Glutamatergic neuron (in vitro differentiated cells): Measurements from ENCODE around the gene ARID1B. TPM values are rescaled to one million over a fixed set of nuclear protein-coding genes. Genes with fewer than 3 reads are reported as not detected.

ENCODE experiments used
- DNase-seq: peaks from one replicate; pipeline ENCODE4 v3.0.0; 2022
- H3K27ac Mint-ChIP-seq: one replicate; pipeline ENCODE4 v1.8.0; 2020; ENCODE audit warnings: mild to moderate bottlenecking, mixed read lengths, inconsistent platforms; ENCODE audit not compliant: unreplicated experiment
- H3K27me3 Mint-ChIP-seq: one replicate; pipeline ENCODE4 v1.8.0; 2020; ENCODE audit warnings: mild to moderate bottlenecking, moderate library complexity, mixed read lengths, inconsistent platforms; ENCODE audit not compliant: unreplicated experiment
- H3K36me3 Mint-ChIP-seq: one replicate; pipeline ENCODE4 v1.8.0; 2020; ENCODE audit warnings: mild to moderate bottlenecking, mixed read lengths, inconsistent platforms; ENCODE audit not compliant: unreplicated experiment
- H3K4me1 Mint-ChIP-seq: one replicate; pipeline ENCODE4 v1.8.0; 2020; ENCODE audit warnings: mild to moderate bottlenecking, low read depth, mixed read lengths, inconsistent platforms; ENCODE audit not compliant: unreplicated experiment
- H3K4me3 Mint-ChIP-seq: one replicate; pipeline ENCODE4 v1.8.0; 2020; ENCODE audit warnings: mild to moderate bottlenecking, mixed read lengths, inconsistent platforms; ENCODE audit not compliant: unreplicated experiment
- H3K9me3 Mint-ChIP-seq: one replicate; pipeline ENCODE4 v1.8.0; 2020; ENCODE audit warnings: mild to moderate bottlenecking, moderate library complexity, mixed read lengths, inconsistent platforms; ENCODE audit not compliant: unreplicated experiment
- total RNA-seq: library from RNA; stranded (reverse); fragmentation: NEBNext Ultra II Directional; extraction: Animal tissue kit (Norgen Biotek cat#: 25700); gene quantifications from one replicate; pipeline ENCODE4 v1.2.1, GENCODE V29; 2021; ENCODE audit not compliant: unreplicated experiment
- TF ChIP-seq, protein P1 (sequence below): fragments of 200-600 bp; sonication (generic); IDR thresholded peaks from one replicate; pipeline ENCODE4 v1.5.0; 2021; ENCODE audit not compliant: partially characterized antibody, unreplicated experiment

Gene ARID1B
- total RNA-seq, 1 donor from 2014 or later: 202 TPM

DNA sequence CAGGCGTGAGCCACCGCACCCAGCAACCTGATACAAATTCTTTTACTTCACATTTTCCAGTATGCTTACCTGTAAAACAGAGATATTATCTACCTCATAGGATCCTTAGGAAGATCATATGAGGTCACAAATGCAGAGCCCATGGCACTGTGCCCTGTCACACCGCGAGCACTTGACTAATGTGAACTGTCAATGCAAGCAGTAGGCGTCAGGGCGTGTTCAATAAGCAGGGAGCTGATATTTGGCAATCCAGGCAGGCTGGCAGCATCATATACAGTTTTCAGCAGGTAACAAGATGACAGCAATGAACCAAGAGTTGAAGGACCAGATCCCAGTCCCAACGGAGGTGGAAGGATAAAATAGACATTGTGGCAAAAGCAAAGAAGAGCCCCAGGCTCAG, 14.6 kb upstream of the ARID1B start:
- Mint-ChIP-seq H3K9me3 (peaks cover 2% of the 10 kb centered on the region), H3K36me3 (no peaks in the 10 kb centered on the region), H3K4me1 (peaks cover 2% of the 10 kb centered on the region), H3K4me3 (no peak overlapping the region), H3K27ac (no peak overlapping the region), H3K27me3 (no peaks in the 10 kb centered on the region)
- DNase-seq: no peak
- TF ChIP-seq, protein P1, sequence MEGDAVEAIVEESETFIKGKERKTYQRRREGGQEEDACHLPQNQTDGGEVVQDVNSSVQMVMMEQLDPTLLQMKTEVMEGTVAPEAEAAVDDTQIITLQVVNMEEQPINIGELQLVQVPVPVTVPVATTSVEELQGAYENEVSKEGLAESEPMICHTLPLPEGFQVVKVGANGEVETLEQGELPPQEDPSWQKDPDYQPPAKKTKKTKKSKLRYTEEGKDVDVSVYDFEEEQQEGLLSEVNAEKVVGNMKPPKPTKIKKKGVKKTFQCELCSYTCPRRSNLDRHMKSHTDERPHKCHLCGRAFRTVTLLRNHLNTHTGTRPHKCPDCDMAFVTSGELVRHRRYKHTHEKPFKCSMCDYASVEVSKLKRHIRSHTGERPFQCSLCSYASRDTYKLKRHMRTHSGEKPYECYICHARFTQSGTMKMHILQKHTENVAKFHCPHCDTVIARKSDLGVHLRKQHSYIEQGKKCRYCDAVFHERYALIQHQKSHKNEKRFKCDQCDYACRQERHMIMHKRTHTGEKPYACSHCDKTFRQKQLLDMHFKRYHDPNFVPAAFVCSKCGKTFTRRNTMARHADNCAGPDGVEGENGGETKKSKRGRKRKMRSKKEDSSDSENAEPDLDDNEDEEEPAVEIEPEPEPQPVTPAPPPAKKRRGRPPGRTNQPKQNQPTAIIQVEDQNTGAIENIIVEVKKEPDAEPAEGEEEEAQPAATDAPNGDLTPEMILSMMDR: no peak

DNA sequence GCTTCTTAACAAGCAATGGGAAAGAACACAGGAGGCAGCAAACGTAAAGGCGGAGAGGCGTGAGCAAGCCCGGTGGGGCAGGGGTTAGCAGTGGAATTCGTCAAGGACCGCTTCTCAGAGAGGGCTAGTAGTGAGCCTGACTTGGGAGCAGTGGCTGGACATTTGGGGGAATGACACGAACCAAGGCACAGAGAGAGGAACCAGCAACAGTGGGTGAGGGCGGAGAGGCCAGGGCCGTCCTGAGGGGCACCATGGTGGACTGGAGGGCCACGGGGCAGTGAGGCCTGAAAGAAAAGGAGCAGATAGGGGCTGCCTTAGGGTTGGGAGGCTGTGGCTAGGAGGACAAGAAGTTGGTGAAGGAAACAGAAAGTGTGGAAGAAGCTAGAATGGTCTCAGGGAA, 12.1 kb upstream of the ARID1B start:
- Mint-ChIP-seq H3K9me3 (peaks cover 2% of the 10 kb centered on the region), H3K4me3 (no peak overlapping the region), H3K27ac (no peak overlapping the region), H3K27me3 (no peaks in the 10 kb centered on the region), H3K36me3 (no peaks in the 10 kb centered on the region), H3K4me1 (peaks cover 8% of the 10 kb centered on the region)
- TF ChIP-seq, protein P1: no peak
- DNase-seq: no peak

DNA sequence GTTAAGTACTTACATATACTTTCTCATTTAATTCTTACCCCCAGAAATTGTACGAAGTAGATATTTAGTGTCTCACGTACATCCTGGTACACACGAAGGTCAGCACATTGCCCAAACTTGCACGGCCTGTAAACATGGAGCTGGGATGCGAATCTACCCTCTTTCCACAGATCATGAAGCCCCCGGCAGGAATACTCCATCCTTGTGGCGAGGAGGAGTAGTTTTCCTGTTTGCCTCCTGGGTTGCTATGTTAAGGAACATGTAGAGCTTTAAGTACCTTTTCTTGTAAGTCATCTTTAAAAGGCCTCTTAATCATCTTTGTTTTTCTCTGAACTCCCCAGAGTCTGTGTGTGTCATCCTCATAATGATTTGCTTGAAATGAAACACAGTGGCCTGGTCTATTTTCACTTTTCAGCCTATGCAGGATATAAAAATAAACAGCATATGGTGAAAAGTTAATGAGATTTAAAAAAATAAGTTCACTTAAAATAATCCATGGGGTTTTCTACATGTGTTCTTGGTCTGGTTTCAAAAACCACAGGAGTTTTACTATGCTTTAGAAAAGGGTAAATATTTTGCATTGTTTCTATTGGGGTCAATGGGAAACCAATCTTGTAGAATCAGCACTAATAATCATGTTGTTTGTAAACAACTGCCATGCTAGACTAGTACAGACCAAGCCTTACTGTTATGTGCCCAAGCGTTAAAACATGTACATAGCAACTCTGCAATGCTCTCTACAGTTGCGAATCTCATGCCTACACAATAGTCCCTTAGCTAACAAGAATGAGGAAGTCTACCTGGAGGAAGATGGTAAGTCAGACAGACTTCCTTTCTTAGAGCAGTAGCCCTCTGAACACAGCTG, 9.3 kb upstream of the ARID1B start:
- Mint-ChIP-seq H3K9me3 (peaks cover 2% of the 10 kb centered on the region), H3K27me3 (no peaks in the 10 kb centered on the region), H3K36me3 (no peaks in the 10 kb centered on the region), H3K4me3 (no peak overlapping the region), H3K27ac (no peak overlapping the region), H3K4me1 (peaks cover 8% of the 10 kb centered on the region)
- TF ChIP-seq, protein P1: no peak
- no peak for DNase-seq

DNA sequence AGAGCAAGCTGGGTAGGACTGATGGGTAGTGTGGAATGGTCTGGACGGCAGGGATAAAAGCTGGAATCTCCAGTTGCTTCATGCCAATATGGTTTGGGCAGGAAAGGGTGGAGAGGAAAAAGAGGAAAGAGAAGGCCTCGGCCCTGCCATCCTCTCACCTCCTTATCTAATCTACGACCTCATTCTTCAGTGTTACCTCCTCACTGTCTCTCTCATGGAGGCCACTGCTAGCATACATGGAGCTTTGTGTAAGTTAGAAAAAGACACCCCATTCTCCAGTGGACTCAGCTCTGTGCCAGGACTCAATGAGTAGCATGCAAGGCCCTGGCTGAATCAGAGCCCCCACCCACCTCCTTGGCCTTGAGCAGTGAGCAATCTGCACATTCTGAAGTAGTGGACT, 6.1 kb upstream of the ARID1B start:
- no peak overlapping the region for H3K27ac Mint-ChIP-seq

DNA sequence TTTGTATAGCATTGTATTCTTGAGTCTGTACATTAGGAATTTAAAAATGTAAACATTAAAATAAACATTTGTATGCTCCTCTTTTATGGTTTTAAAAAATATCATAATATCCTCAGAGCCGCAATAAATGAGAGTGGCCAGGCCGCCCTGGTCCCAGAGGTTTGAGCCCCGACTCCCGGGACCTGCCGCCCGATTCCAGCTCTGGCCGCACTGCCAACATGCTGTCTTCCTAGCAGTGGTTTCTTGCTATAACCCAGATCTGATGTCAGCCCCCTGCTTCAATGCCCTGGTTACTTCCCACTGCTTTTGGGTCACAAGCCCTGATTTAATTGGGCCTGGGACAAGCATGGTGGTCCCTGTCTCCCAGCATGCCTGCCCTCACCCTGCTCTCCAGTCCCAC, 5.4 kb upstream of the ARID1B start:
- no peaks in the 10 kb centered on the region for H3K36me3 Mint-ChIP-seq
- TF ChIP-seq, protein P1: no peak
- no peak overlapping the region for H3K4me3 Mint-ChIP-seq
- H3K9me3 Mint-ChIP-seq: peaks cover 13% of the 10 kb centered on the region
- peaks cover 36% of the 10 kb centered on the region for H3K4me1 Mint-ChIP-seq
- DNase-seq: no peak
- peaks cover 13% of the 10 kb centered on the region for H3K27me3 Mint-ChIP-seq
- no peak overlapping the region for H3K27ac Mint-ChIP-seq

More for the DNA sequence above, 6.1 kb upstream of the ARID1B start:
- Mint-ChIP-seq H3K4me1 (peaks cover 34% of the 10 kb centered on the region), H3K36me3 (no peaks in the 10 kb centered on the region), H3K9me3 (peaks cover 8% of the 10 kb centered on the region), H3K27me3 (peaks cover 9% of the 10 kb centered on the region), H3K4me3 (no peak overlapping the region)
- no peak for DNase-seq
- TF ChIP-seq, protein P1: no peak
